ENCODE results near the gene CYP19A1. TPM values are rescaled to one million over a fixed set of nuclear protein-coding genes. Genes with fewer than 3 reads are reported as not detected.

The CYP19A1 gene
- total and polyA plus RNA-seq, 10 of the 15 experiments (the other 5 are each of a cell fraction or from before 2014, with no cell fraction given) = 0.08 to 1.8 (median 0.70) TPM

GRCh38 chr15:51315726-51316125, 22.7 kb downstream of the CYP19A1 start (continued):
- TF ChIP-seq ZBTB4 (CRISPR knock-in tag; IDR thresholded peaks at IDR 0.05) (no peak), REST (IDR thresholded peaks at IDR 0.05; ENCODE audit: low read depth, low read length) (no peak)

- H3K79me2 ChIP-seq (ENCODE audit: control insufficient read depth, insufficient read depth, low read length) = no peaks in the 10 kb centered on the region
- ChIA-PET RAD21 (ENCODE audit: unreplicated experiment) (no interaction called here), SMC1A (ENCODE audit: uncharacterized antibody, unreplicated experiment) (no interaction called here), POLR2A (no interaction called here), CTCF (no interaction called here)
- H4K20me1 ChIP-seq (ENCODE audit: control insufficient read depth, insufficient read depth) = no peaks in the 10 kb centered on the region
- H3K27me3 ChIP-seq (replicated peaks in 1 of 2; ENCODE audit: control insufficient read depth in 2 of 2, insufficient read depth in 2 of 2, low read length in 1 of 2) = peaks cover 0 to 8% of the 10 kb centered on the region in 2 experiments; a peak in 2 of 4 replicates
- BruUV-seq (replicated peaks) = no TSS peak
- WGBS (ENCODE audit: insufficient coverage, insufficient replicate concordance, low lambda C conversion rate, missing lambda C conversion rate) = 43% methylated on average over 10 of the region's 10 CpGs
- H3K36me3 ChIP-seq (ENCODE audit: control insufficient read depth in 2 of 2, insufficient read depth in 2 of 2, low read length in 1 of 2) = no peaks in the 10 kb centered on the region
- H3K9me3 ChIP-seq (replicated peaks; ENCODE audit: control insufficient read depth, insufficient read depth, low read length) = no peaks in the 10 kb centered on the region
- no peak overlapping the region for H3K4me2 ChIP-seq (ENCODE audit: control insufficient read depth, insufficient read depth)
- H3K27ac ChIP-seq (ENCODE audit: control insufficient read depth, insufficient read depth) = no peak overlapping the region
- DNase-seq (ENCODE audit: low read depth, low spot score) (no peak), FAIRE-seq (no peak), ATAC-seq (no peak)
- in situ Hi-C loops (cut with MboI) = no loop called here
- no peak overlapping the region for H2AFZ ChIP-seq (ENCODE audit: control insufficient read depth, low read depth, low read length)
- no peak overlapping the region for H3K9ac ChIP-seq (ENCODE audit: control insufficient read depth, insufficient read depth, low read length)
- intact Hi-C loops (cut with micrococcal nuclease; ENCODE audit: unreplicated experiment) = no loop called here
- no peaks in the 10 kb centered on the region for H3K4me1 ChIP-seq (ENCODE audit: control insufficient read depth, insufficient read depth, low read length)
- no peak overlapping the region for H3K4me3 ChIP-seq
- TF ChIP-seq ZNF274 (IDR thresholded peaks at IDR 0.05; ENCODE audit: insufficient read depth, insufficient read length) (no peak), PBX3 (IDR thresholded peaks at IDR 0.05; ENCODE audit: insufficient replicate concordance, low read depth, low read length) (no peak), EZH2 (IDR thresholded peaks at IDR 0.05; ENCODE audit: borderline replicate concordance, control insufficient read depth, low read depth, low read length) (no peak), FOS (IDR thresholded peaks at IDR 0.05; ENCODE audit: borderline replicate concordance, extremely low read depth, insufficient read length) (no peak), NFXL1 (IDR thresholded peaks at IDR 0.05; ENCODE audit: borderline replicate concordance) (no peak), POLR2AphosphoS2 (IDR thresholded peaks at IDR 0.05; ENCODE audit: low read depth, low read length) (no peak), TARDBP (IDR thresholded peaks at IDR 0.05; ENCODE audit: borderline replicate concordance) (no peak), GABPA (IDR thresholded peaks at IDR 0.05; ENCODE audit: low read depth) (no peak), SREBF2 (IDR thresholded peaks at IDR 0.05; ENCODE audit: low read length) (no peak)
Measured at GRCh38 chr15:51314391-51315337, 23.7 kb downstream of the CYP19A1 start.
